ENCODE data around the gene HTR1A.

DNA sequence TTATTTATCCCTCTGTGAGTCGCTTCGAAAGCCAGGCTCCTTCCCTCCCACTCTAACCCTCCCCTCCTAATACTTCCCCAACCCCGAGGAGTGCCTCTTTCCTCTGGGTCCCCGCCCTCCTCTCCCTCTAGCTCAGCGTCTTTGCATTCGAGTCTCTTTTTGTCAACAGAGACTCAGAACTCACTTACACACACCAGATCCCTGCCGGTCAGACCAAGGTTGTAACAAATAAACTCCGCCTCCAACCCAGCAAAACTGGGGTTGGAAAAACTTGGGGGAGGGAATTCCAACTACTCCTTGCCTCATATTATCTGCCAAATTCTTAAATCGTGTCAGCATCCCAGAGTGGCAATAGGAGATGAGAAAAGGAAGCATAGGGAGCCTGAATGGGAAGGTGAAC is at the start of gene HTR1A:
- TF ChIP-seq, protein P1, sequence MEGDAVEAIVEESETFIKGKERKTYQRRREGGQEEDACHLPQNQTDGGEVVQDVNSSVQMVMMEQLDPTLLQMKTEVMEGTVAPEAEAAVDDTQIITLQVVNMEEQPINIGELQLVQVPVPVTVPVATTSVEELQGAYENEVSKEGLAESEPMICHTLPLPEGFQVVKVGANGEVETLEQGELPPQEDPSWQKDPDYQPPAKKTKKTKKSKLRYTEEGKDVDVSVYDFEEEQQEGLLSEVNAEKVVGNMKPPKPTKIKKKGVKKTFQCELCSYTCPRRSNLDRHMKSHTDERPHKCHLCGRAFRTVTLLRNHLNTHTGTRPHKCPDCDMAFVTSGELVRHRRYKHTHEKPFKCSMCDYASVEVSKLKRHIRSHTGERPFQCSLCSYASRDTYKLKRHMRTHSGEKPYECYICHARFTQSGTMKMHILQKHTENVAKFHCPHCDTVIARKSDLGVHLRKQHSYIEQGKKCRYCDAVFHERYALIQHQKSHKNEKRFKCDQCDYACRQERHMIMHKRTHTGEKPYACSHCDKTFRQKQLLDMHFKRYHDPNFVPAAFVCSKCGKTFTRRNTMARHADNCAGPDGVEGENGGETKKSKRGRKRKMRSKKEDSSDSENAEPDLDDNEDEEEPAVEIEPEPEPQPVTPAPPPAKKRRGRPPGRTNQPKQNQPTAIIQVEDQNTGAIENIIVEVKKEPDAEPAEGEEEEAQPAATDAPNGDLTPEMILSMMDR (IDR thresholded peaks at IDR 0.05), result no peak
- TF ChIP-seq POLR2A (IDR thresholded peaks at IDR 0.05) (no peak), EP300 (IDR thresholded peaks at IDR 0.05; ENCODE audit: low read depth) (no peak)

All from transverse colon (tissue), 3 donors.